Lung (tissue), 12 donors: ENCODE results near the gene CCDC159. TPM values are rescaled to one million over a fixed set of nuclear protein-coding genes. Genes with fewer than 3 reads are reported as not detected.
"Not testable (repeated sequence)": the region's sequence is repeated elsewhere in the genome, so short reads cannot be mapped to it uniquely, and the experiment has no call there.

Experiments
- ATAC-seq: fragments of 200-7000 bp; cut with Tn5 transposase; one replicate; pipeline ENCODE4 v1.9.1; 2020; ENCODE audit warnings: moderate number of reproducible peaks; ENCODE audit not compliant: insufficient read depth, low FRiP score
- DNase-seq, 3 donors: peaks; one replicate each; pipeline ENCODE4 v3.0.0-alpha.2; 2013 to 2017
- H3K27ac ChIP-seq, 2 donors: one replicate each; pipeline ENCODE4 v1.5.1; 2013; ENCODE audit warnings: mild to moderate bottlenecking in 2 of 2, moderate library complexity in 2 of 2, control low read depth in 1 of 2, inconsistent platforms in 1 of 2, low read depth in 1 of 2, low read length in 1 of 2
- H3K27me3 ChIP-seq, 3 donors: one replicate each; pipeline ENCODE4 v1.5.1; 2013; ENCODE audit warnings: low read length in 2 of 3; ENCODE audit not compliant: control insufficient read depth in 3 of 3, insufficient read depth in 3 of 3
- H3K36me3 ChIP-seq, 4 donors: one replicate each; pipeline ENCODE4 v1.5.1; 2013; ENCODE audit warnings: low read length in 4 of 4, mild to moderate bottlenecking in 1 of 4, moderate library complexity in 1 of 4; ENCODE audit not compliant: control insufficient read depth in 4 of 4, insufficient read depth in 4 of 4
- H3K4me1 ChIP-seq, 5 donors: one replicate each; pipeline ENCODE4 v1.5.1; 2013; ENCODE audit warnings: low read length in 5 of 5, mild to moderate bottlenecking in 2 of 5, moderate library complexity in 1 of 5; ENCODE audit not compliant: control insufficient read depth in 5 of 5, insufficient read depth in 5 of 5
- H3K4me3 ChIP-seq: one replicate; pipeline ENCODE4 v1.5.1; 2013; ENCODE audit warnings: mild to moderate bottlenecking, control low read depth, moderate library complexity
- H3K9ac ChIP-seq, 2 donors: one replicate each; pipeline ENCODE4 v1.5.1; 2013; ENCODE audit warnings: low read length in 2 of 2, control low read depth in 1 of 2; ENCODE audit not compliant: insufficient read depth in 1 of 2
- H3K9me3 ChIP-seq, 4 donors: one replicate each; pipeline ENCODE4 v1.5.1; 2013; ENCODE audit warnings: low read length in 3 of 4, mild to moderate bottlenecking in 1 of 4, moderate library complexity in 1 of 4; ENCODE audit not compliant: control insufficient read depth in 4 of 4, insufficient read depth in 3 of 4
- WGBS, 2 donors: extraction: QIAGEN DNeasy Blood & Tissue Kit; methylation state at CpG; one replicate each; pipeline ENCODE4 v1.1.7; 2013; 5-methylcytosine and 5-hydroxymethylcytosine counted together
- polyA plus RNA-seq, 2 donors: library from polyadenylated mRNA; stranded (reverse); fragments of 200-250 nt; gene quantifications; one replicate each; pipeline ENCODE4 v1.2.1, GENCODE V29; 2013
- total RNA-seq, 2 donors: library from RNA; depleted of rRNA in 1 of 2; stranded (reverse); fragments of >200 nt in 1 of 2; gene quantifications; one replicate each; pipeline ENCODE4 v1.2.1, GENCODE V29; 2014 to 2021
- TF ChIP-seq, protein P1 (sequence below): IDR thresholded peaks from 2 replicates; pipeline ENCODE4 v1.5.1; 2012; ENCODE audit warnings: mild to moderate bottlenecking; ENCODE audit errors: control extremely low read depth, extremely low read depth
- donor health status: control.
- donor health status: control.
- donor health status: Bipolar disorder and iron deficiency.
- donor health status: healthy.
- donor health status: DM: yes; HTN: yes; CAD: no.

The CCDC159 gene
- total and polyA plus RNA-seq, 4 donors: 25.8 to 55.2 (median 33.7) TPM

DNA sequence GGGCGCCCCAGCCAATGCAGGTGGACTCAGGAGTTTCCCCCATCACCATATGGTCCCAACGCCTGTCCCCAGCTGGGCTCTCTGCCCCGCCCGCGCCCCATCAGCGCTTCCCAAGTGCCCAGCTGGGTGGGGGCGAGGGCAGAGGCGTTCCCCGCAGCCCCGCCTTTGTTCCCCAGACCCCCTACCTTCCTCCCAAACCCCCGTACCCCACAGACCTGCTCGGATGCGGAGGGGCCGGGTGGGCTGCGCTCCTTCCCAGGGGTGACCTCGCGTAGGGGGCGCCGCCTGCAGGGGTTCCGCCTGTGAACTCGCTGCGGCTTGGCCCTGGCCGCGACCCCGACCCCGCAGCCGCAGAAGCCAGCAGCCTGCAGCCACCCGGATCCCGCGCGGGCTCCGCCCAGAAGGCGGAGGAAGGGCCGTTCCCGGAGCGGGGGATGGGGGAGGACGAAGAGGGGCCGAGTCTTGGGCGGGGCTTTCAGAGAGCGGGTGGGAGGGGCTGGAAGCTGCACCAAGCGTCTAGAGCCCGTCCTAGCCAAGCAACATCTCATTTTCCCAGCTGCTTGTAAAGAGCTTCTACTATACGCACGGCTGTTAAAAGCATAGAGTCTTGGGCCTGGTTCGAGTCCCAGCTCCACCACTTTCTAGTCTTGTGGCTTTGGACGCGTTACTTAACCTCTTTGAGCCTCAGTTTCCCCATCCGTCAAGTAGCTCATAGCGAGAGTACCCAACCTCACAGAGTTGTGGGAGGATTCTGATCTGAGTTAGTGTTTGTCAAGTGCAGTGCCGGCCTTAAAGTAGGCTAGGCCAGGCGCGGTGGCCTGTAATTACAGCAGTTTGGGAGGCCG is 6.8 kb upstream of the CCDC159 start, which contains the start of gene RAB3D:
Gene RAB3D (minus strand): TSS at position 404 of the 845 bp plus-strand sequence. CDS start 2,258 bp downstream, outside the sequence.
- Histone ChIP-seq H3K4me1 (peaks cover 0 to 19% (median 3%) of the 10 kb centered on the region in 5 donors), H3K4me3 (peak within 1 kb of the TSS; percentile 69), H3K9me3 (peaks cover 0 to 2% (median 0%) of the 10 kb centered on the region in 4 donors), H3K36me3 (peaks cover 3 to 25% (median 19%) of the 10 kb centered on the region in 4 donors), H3K27me3 (no peaks in the 10 kb centered on the region), H3K9ac (peak within 1 kb of the TSS; percentile 44 to 73), H3K27ac (peak within 1 kb of the TSS; percentile 57 to 78)
- ATAC-seq (peak; percentile 94), DNase-seq (peak; percentile 95 to 97 (median 95))
- TF ChIP-seq, protein P1, sequence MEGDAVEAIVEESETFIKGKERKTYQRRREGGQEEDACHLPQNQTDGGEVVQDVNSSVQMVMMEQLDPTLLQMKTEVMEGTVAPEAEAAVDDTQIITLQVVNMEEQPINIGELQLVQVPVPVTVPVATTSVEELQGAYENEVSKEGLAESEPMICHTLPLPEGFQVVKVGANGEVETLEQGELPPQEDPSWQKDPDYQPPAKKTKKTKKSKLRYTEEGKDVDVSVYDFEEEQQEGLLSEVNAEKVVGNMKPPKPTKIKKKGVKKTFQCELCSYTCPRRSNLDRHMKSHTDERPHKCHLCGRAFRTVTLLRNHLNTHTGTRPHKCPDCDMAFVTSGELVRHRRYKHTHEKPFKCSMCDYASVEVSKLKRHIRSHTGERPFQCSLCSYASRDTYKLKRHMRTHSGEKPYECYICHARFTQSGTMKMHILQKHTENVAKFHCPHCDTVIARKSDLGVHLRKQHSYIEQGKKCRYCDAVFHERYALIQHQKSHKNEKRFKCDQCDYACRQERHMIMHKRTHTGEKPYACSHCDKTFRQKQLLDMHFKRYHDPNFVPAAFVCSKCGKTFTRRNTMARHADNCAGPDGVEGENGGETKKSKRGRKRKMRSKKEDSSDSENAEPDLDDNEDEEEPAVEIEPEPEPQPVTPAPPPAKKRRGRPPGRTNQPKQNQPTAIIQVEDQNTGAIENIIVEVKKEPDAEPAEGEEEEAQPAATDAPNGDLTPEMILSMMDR: no peak
- WGBS, 2 donors: 6 to 7% methylated on average over 46 to 53 of the region's 53 CpGs

DNA sequence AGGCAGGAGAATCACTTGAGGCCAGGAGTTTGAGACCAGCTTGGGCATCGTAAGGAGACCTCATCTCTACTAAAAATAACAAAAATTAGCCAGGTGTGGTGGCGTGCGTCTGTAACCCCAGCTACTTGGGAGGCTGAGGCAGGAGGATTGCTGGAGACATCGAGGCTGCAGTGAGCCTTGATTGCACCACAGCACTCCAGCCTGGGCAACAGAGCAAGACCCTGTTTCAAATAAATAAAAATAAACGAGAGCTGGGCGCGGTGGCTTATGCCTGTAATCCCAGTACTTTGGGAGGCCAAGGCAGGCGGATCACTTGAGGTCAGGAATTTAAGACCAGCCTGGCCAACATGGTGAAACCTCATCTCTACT is 6.2 kb upstream of the CCDC159 start:
- Histone ChIP-seq H3K36me3 (peaks cover under 1 to 20% (median 16%) of the 10 kb centered on the region in 4 donors), H3K27ac (peak overlapping the region in 1 of 2 donors; percentile 30), H3K4me1 (peaks cover 1 to 21% (median 8%) of the 10 kb centered on the region in 5 donors)
- H3K27me3 ChIP-seq, H3K9me3 ChIP-seq, DNase-seq, H3K4me3 ChIP-seq, ATAC-seq, H3K9ac ChIP-seq: not testable (repeated sequence)
- 83 to 88% methylated on average over 8 of the region's 8 CpGs for WGBS, 2 donors

GRCh38 chr19:11342429-11342828 is 3.9 kb upstream of the CCDC159 start:
- ATAC-seq: no peak
- 90 to 97% methylated on average over 3 of the region's 3 CpGs for WGBS, 2 donors
- no peak overlapping the region for H3K9ac ChIP-seq
- H3K4me1 ChIP-seq: peaks cover 5 to 34% (median 12%) of the 10 kb centered on the region in 5 donors
- no peak for DNase-seq
- H3K27ac ChIP-seq: no peak overlapping the region
- peaks cover 0 to 6% (median 4%) of the 10 kb centered on the region in 4 donors for H3K36me3 ChIP-seq
- H3K27me3 ChIP-seq: no peaks in the 10 kb centered on the region
- no peak overlapping the region for H3K4me3 ChIP-seq
- TF ChIP-seq, protein P1: no peak
- no peaks in the 10 kb centered on the region for H3K9me3 ChIP-seq

GRCh38 chr19:11345122-11345803 is 1.1 kb upstream of the CCDC159 start:
- TF ChIP-seq, protein P1: no peak
- Histone ChIP-seq H3K4me3 (peak overlapping the region; percentile 83), H3K4me1 (peaks cover 5 to 19% (median 8%) of the 10 kb centered on the region in 5 donors), H3K9me3 (peaks cover 0 to 5% (median 2%) of the 10 kb centered on the region in 4 donors), H3K27ac (peak overlapping the region; percentile 55 to 85), H3K9ac (peak overlapping the region; percentile 51 to 96), H3K36me3 (peaks cover 0 to 6% (median 4%) of the 10 kb centered on the region in 4 donors), H3K27me3 (no peaks in the 10 kb centered on the region)
- no peak for DNase-seq
- ATAC-seq: no peak
- 44% methylated on average over 15 of the region's 15 CpGs for WGBS, 2 donors
